Measurements from ENCODE around the gene PRKCA.

Gene PRKCA

GRCh38 chr17:66814570-66814969, 512.2 kb downstream of the PRKCA start:
- in situ Hi-C loops (cut with MboI; ENCODE audit: low sequenced_read_pairs) = no loop called here

- in situ Hi-C loops (cut with MboI; ENCODE audit: low sequenced_read_pairs) = no loop called here
Observed at GRCh38 chr17:66817750-66818149, 515.3 kb downstream of the PRKCA start.

DNA sequence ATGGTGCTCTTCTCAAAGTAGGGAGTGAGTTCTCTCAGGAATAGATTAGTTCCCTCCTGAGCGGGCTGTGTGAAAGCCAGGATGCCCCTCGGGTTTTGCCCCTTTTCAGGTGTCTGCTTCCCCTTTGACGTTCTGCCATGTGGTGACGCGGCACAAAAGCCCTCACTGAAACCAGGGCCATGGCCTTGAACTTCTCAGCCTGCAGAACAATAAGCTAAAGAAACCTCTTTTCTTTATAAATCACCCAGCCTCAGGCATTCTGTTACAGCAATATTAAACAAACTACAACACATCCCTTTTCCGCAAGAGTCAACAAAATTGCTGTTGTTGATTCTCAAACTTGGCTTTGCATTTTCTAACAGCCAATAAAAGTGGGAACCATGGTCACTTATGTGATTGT, 517.1 kb downstream of the PRKCA start:
- in situ Hi-C loops (cut with MboI; ENCODE audit: low sequenced_read_pairs) = no loop called here

DNA sequence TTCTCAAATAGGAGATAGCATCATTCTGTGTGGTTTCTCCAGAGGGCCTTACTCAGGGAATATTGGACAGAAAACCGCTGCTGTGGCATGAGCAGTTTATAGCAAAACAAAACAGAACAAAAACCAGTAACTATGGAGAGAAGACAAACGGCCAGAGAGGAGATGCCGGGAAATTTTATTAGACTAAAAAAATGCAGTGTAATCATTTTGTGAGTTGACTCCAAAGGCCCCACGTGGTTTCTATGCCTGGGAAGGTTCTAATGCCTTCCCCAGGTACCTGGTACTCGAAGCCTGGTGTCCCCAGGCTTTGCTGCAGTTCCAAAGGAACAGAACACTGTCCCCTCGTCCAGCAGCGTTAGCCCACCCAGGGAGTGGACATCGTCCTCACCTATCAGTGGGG, 519.6 kb downstream of the PRKCA start:
- in situ Hi-C loops (cut with MboI; ENCODE audit: low sequenced_read_pairs) = no loop called here

GRCh38 chr17:66826856-66827255, 524.4 kb downstream of the PRKCA start:
- in situ Hi-C loops (cut with MboI; ENCODE audit: low sequenced_read_pairs) = no loop called here

- in situ Hi-C loops (cut with MboI; ENCODE audit: low sequenced_read_pairs) = no loop called here
Observed at GRCh38 chr17:66829386-66829864, 527.0 kb downstream of the PRKCA start.

DNA sequence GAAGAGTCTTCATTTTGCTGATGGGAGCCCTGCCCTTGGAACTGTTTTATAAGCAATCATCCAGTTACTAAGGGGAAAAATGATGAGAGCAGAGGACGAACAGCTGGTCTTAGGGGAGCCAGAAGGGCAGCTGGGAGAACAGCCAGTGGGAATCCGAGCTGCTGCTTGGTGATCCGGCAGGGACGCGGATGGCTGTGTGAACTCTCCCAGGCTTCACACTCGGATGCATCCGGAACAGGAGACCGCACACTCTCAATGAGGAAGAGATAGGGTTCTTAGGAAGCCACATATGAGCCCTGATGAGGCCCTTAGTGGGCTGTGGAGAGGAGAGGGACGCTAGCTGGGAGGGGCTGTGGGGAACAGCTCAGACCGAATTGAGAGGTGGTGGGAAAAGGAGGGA, 527.5 kb downstream of the PRKCA start:
- in situ Hi-C loops (cut with MboI; ENCODE audit: low sequenced_read_pairs) = no loop called here

GRCh38 chr17:66830451-66830850, 528.0 kb downstream of the PRKCA start:
- in situ Hi-C loops (cut with MboI; ENCODE audit: low sequenced_read_pairs) = no loop called here

- in situ Hi-C loops (cut with MboI; ENCODE audit: low sequenced_read_pairs) = no loop called here
Observed at GRCh38 chr17:66831383-66832210, 529.2 kb downstream of the PRKCA start.

GRCh38 chr17:66833201-66833600, 530.8 kb downstream of the PRKCA start:
- in situ Hi-C loops (cut with MboI; ENCODE audit: low sequenced_read_pairs) = no loop called here

GRCh38 chr17:66834426-66834918, 532.1 kb downstream of the PRKCA start:
- in situ Hi-C loops (cut with MboI; ENCODE audit: low sequenced_read_pairs) = no loop called here

- in situ Hi-C loops (cut with MboI; ENCODE audit: low sequenced_read_pairs) = no loop called here
Observed at GRCh38 chr17:66834919-66835454, 532.6 kb downstream of the PRKCA start, which contains the start of gene CACNG5. Gene CACNG5, plus strand, starts transcription at chr17:66835117. Its CDS starts 42,216 bp downstream, at chr17:66877333.

DNA sequence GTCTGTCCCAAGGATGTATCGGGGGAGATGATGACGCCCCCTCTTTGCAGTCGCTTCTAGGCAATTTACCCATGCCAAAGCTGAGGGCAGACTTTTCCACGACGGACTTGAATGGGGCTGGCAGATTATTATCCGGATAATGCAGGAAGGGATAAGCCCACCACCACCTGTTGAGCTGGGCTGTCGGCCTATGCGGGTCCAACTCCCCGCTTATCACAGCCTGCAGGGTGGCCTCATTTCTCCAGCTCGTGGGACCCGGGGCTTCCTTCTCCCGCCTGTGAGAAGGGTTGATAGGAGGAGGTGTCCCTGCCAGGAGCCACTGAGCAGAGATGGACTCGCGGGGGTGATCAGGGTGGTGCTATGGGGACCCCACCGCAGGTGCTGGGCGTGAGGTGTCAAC, 533.1 kb downstream of the PRKCA start:
- in situ Hi-C loops (cut with MboI; ENCODE audit: low sequenced_read_pairs) = no loop called here

GRCh38 chr17:66836063-66837005, 533.9 kb downstream of the PRKCA start:
- in situ Hi-C loops (cut with MboI; ENCODE audit: low sequenced_read_pairs) = no loop called here

DNA sequence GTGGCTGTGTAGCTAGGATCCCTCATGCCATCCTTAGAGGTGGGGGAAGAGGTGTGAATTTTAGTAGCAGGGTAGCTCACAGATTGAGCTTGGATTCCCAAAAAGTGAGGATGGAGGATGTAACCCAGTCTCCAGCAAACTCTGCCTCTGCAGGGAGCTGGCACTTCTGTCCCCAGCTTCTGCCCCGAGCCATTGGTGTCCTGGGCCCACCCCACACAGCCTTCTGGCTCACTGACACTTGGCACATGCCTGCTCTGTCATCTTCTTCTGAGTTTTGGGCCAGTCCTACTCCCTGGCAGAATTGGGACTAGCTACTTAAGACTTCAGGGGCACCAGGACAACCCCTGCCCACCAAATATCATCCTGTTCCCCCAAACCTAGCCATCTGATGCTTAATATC, 534.8 kb downstream of the PRKCA start:
- in situ Hi-C loops (cut with MboI; ENCODE audit: low sequenced_read_pairs) = no loop called here

GRCh38 chr17:66837885-66838665, 535.7 kb downstream of the PRKCA start:
- in situ Hi-C loops (cut with MboI; ENCODE audit: low sequenced_read_pairs) = no loop called here

GRCh38 chr17:66839616-66840015, 537.2 kb downstream of the PRKCA start:
- in situ Hi-C loops (cut with MboI; ENCODE audit: low sequenced_read_pairs) = no loop called here

- in situ Hi-C loops (cut with MboI; ENCODE audit: low sequenced_read_pairs) = no loop called here
Observed at GRCh38 chr17:66840061-66840460, 537.6 kb downstream of the PRKCA start.

DNA sequence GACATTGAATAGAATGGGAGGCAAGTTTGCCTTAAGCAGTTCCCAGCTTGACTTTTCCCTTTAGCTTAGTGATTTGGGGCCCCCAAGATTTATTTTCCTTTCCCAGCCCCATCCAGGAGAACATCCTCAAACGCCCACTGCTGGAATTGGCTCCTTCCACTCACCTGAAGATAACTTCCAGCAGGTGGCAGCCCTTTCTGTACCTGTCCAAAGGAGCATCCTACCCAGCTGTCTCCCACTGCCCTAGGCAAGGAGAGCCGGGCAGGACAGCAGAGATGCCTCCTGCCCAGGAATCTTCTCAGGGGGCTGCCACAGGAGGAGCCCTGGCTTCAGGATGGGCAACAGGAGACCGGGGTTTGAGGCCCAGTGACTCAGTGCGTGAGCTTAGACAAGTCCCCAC, 538.9 kb downstream of the PRKCA start:
- in situ Hi-C loops (cut with MboI; ENCODE audit: low sequenced_read_pairs) = no loop called here

- in situ Hi-C loops (cut with MboI; ENCODE audit: low sequenced_read_pairs) = no loop called here
Observed at GRCh38 chr17:66841744-66842143, 539.3 kb downstream of the PRKCA start.

Measured in hTERT RPE-1 (cell line).